Measurements from ENCODE around the gene CAMK2A. TPM values are rescaled to one million over a fixed set of nuclear protein-coding genes. Genes with fewer than 3 reads are reported as not detected.

CAMK2A gene
- total RNA-seq, 1 experiment from 2014 or later, result not detected

- TF ChIP-seq CTCF (IDR thresholded peaks at IDR 0.05; ENCODE audit: insufficient read depth in 1 of 2, low read depth in 1 of 2, low read length in 1 of 2, severe bottlenecking in 1 of 2, unreplicated experiment in 1 of 2), result no peak
- Mint-ChIP-seq H3K9me3 (ENCODE audit: unreplicated experiment) (no peaks in the 10 kb centered on the region), H3K4me1 (ENCODE audit: low read depth, unreplicated experiment) (peaks cover 15% of the 10 kb centered on the region), H3K36me3 (ENCODE audit: insufficient read depth, unreplicated experiment) (no peaks in the 10 kb centered on the region), H3K27ac (ENCODE audit: unreplicated experiment) (no peak overlapping the region), H3K4me3 (ENCODE audit: unreplicated experiment) (no peak overlapping the region), H3K27me3 (ENCODE audit: insufficient read depth, unreplicated experiment) (no peaks in the 10 kb centered on the region)
- BruUV-seq (replicated peaks), result no TSS peak
- intact Hi-C loops (cut with micrococcal nuclease; ENCODE audit: unreplicated experiment), result no loop called here
- DNase-seq, result no peak
- ChIA-PET POLR2A (no interaction called here), CTCF (no interaction called here)
- no peaks in the 10 kb centered on the region for H3K9me3 ChIP-seq
- H3K36me3 ChIP-seq (ENCODE audit: control insufficient read depth, insufficient read depth, low read length), result no peaks in the 10 kb centered on the region; the same call in 1 of the 2 replicates
- no peak overlapping the region for H3K4me3 ChIP-seq (ENCODE audit: low read depth, low read length)
- H3K4me1 ChIP-seq, result peaks cover 23% of the 10 kb centered on the region
- no peaks in the 10 kb centered on the region for H3K27me3 ChIP-seq (replicated peaks; ENCODE audit: control insufficient read depth, insufficient read depth, low read length)
These were observed 103.4 kb downstream of the CAMK2A start for GRCh38 chr5:150186137-150186536.

DNA sequence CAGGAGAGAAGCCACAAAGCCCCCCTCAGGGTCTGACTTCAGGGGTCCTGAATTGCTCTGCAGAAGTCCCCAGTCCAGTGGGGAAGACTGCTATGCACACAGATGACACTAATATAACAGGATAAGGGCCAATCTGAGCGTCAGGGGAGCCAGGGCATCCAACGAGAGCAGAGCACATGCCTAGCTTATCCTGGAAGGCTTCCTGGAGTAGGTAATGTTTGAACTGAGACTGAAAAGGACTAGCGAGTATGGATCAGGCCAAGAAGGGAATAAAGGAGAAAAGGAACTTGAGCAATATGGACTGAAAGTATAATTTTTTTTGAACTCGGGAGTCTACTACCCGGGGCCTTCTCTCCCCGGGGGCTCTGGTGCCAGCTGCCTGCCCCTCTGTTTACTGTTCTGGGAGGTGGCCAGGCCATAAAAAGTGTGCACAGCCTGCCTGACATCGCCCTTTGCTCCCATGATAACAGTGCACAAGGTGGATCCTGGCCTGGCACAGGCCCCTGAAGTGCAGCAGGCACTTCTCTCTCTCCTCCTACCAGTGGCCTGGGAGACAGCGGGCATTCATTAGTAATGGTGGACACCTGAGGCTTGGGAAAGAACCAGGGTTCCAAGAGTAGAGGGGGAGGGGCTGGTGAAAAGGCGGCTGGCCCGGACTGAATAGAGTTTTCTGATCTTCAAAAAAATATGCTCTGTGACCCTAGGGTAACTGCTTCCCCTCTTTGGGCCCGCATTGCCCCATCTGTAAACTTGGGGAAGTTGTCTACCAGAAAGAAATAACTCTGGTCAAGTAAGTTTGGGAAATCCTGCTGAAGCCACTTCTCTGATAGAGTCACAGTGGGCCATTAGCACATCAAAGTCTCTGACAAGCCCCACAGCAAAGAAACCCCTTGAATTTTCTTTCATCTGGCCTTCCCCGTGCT is 104.3 kb downstream of the CAMK2A start:
- H3K36me3 Mint-ChIP-seq (ENCODE audit: insufficient read depth, unreplicated experiment), result no peaks in the 10 kb centered on the region
- no peaks in the 10 kb centered on the region for H3K27me3 Mint-ChIP-seq (ENCODE audit: insufficient read depth, unreplicated experiment)
- no peaks in the 10 kb centered on the region for H3K9me3 Mint-ChIP-seq (ENCODE audit: unreplicated experiment)
- peaks cover 15% of the 10 kb centered on the region for H3K4me1 Mint-ChIP-seq (ENCODE audit: low read depth, unreplicated experiment)
- intact Hi-C loops (cut with micrococcal nuclease; ENCODE audit: unreplicated experiment), result no loop called here
- H3K4me3 ChIP-seq (ENCODE audit: low read depth, low read length), result no peak overlapping the region
- no peaks in the 10 kb centered on the region for H3K9me3 ChIP-seq
- no peaks in the 10 kb centered on the region; the same call in 1 of the 2 replicates for H3K36me3 ChIP-seq (ENCODE audit: control insufficient read depth, insufficient read depth, low read length)
- POLR2A ChIA-PET, result no interaction called here
- TF ChIP-seq CTCF (IDR thresholded peaks at IDR 0.05; ENCODE audit: insufficient read depth in 1 of 2, low read depth in 1 of 2, low read length in 1 of 2, severe bottlenecking in 1 of 2, unreplicated experiment in 1 of 2), result no peak
- H3K4me1 ChIP-seq, result peaks cover 16% of the 10 kb centered on the region
- H3K27ac Mint-ChIP-seq (ENCODE audit: unreplicated experiment), result peak overlapping the region; percentile 48
- BruUV-seq (replicated peaks), result no TSS peak
- CTCF ChIA-PET, result no interaction called here
- no peak overlapping the region for H3K4me3 Mint-ChIP-seq (ENCODE audit: unreplicated experiment)
- peak in 1 of 2 experiments; percentile 57 for DNase-seq
- no peaks in the 10 kb centered on the region for H3K27me3 ChIP-seq (replicated peaks; ENCODE audit: control insufficient read depth, insufficient read depth, low read length)

- intact Hi-C loops (cut with micrococcal nuclease; ENCODE audit: unreplicated experiment), result no loop called here
- H3K9me3 ChIP-seq, result no peaks in the 10 kb centered on the region
- ChIA-PET CTCF (no interaction called here), POLR2A (no interaction called here)
- Mint-ChIP-seq H3K4me3 (ENCODE audit: unreplicated experiment) (no peak overlapping the region), H3K27ac (ENCODE audit: unreplicated experiment) (no peak overlapping the region), H3K27me3 (ENCODE audit: insufficient read depth, unreplicated experiment) (no peaks in the 10 kb centered on the region), H3K4me1 (ENCODE audit: low read depth, unreplicated experiment) (peaks cover 15% of the 10 kb centered on the region), H3K36me3 (ENCODE audit: insufficient read depth, unreplicated experiment) (no peaks in the 10 kb centered on the region), H3K9me3 (ENCODE audit: unreplicated experiment) (no peaks in the 10 kb centered on the region)
- DNase-seq, result no peak
- no peak for TF ChIP-seq CTCF (IDR thresholded peaks at IDR 0.05; ENCODE audit: insufficient read depth in 1 of 2, low read depth in 1 of 2, low read length in 1 of 2, severe bottlenecking in 1 of 2, unreplicated experiment in 1 of 2)
- no peaks in the 10 kb centered on the region for H3K27me3 ChIP-seq (replicated peaks; ENCODE audit: control insufficient read depth, insufficient read depth, low read length)
- no TSS peak for BruUV-seq (replicated peaks)
- no peak overlapping the region for H3K4me3 ChIP-seq (ENCODE audit: low read depth, low read length)
- H3K36me3 ChIP-seq (ENCODE audit: control insufficient read depth, insufficient read depth, low read length), result no peaks in the 10 kb centered on the region; the same call in 1 of the 2 replicates
- peaks cover 16% of the 10 kb centered on the region for H3K4me1 ChIP-seq
These were observed 105.6 kb downstream of the CAMK2A start for GRCh38 chr5:150184006-150184405.
